ENCODE data around the gene RAB8B.

The RAB8B gene

DNA sequence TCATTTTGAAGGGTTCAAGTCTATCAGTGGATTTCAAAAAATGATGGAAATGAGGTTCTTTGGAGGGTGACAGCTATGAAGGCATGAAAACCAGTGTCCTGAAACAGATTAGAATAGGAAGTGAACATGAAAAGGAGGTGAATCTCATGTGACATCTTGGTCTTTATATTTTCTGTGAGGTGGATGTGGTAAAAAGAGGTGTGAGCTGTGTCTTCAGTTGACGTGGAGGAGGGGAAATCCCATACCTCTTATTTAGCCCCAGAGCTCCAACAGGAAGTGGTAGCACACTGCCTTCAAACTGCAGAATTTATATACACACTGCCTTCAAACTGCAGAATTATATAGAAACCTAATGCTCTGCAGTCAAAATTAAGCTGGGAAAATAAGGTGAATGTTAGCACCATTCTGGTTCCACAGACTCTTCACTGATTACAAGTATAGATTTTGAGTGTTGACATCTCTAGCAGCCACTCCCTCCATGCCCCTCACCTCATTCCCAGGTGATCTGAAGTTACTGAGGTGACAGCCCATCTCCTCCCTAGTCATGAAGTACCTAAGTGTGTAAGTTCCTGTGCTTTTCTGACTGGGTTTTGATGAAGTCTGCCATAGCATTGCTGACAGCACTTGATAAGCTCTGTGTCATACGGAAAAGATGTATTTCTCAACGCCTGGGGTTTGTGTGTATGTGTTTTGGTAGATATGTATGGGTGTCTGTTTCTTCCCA, 2.7 kb downstream of the RAB8B start:
- Histone ChIP-seq H3K27ac (no peak overlapping the region), H3K4me3 (ENCODE audit: low read depth, low read length) (no peak overlapping the region), H3K36me3 (no peaks in the 10 kb centered on the region), H3K27me3 (ENCODE audit: insufficient read depth, low read depth, severe bottlenecking) (no peaks in the 10 kb centered on the region), H3K9me3 (ENCODE audit: severe bottlenecking) (no peaks in the 10 kb centered on the region)
- DNase-seq: no peak
- TF ChIP-seq, protein P1, sequence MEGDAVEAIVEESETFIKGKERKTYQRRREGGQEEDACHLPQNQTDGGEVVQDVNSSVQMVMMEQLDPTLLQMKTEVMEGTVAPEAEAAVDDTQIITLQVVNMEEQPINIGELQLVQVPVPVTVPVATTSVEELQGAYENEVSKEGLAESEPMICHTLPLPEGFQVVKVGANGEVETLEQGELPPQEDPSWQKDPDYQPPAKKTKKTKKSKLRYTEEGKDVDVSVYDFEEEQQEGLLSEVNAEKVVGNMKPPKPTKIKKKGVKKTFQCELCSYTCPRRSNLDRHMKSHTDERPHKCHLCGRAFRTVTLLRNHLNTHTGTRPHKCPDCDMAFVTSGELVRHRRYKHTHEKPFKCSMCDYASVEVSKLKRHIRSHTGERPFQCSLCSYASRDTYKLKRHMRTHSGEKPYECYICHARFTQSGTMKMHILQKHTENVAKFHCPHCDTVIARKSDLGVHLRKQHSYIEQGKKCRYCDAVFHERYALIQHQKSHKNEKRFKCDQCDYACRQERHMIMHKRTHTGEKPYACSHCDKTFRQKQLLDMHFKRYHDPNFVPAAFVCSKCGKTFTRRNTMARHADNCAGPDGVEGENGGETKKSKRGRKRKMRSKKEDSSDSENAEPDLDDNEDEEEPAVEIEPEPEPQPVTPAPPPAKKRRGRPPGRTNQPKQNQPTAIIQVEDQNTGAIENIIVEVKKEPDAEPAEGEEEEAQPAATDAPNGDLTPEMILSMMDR (IDR thresholded peaks at IDR 0.05; ENCODE audit: low read depth, low read length): no peak

DNA sequence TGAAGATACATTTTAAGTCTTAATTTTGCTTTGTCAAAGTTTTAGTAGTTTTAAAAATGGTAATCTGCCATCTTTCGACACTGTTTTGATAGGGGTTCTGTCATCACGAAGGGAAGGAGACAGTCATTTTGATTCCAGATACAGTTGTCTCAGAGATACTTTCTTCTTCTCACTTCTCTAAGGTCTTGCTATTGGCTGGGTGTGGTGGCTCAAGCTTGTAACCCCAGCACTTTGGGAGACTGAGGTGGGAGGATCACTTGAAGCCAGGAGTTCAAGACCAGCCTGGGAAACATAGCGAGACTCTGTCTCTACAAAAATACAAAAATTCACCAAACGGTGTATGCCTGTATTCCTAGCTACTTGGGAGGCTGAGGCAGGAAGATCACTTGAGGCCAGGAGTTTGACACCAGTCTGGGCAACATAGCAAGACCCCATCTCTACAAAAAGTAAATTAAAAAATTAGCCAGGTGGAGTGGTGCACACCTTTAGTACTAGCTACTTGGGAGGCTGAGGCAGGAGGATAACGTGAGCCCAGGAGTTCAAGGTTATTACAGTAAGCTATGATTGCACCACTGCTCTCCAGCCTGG, 3.3 kb downstream of the RAB8B start:
- TF ChIP-seq, protein P1 (IDR thresholded peaks at IDR 0.05; ENCODE audit: low read depth, low read length): no peak
- H3K27ac ChIP-seq: no peak overlapping the region
- no peak for DNase-seq
- H3K4me3 ChIP-seq (ENCODE audit: low read depth, low read length): no peak overlapping the region
- H3K9me3 ChIP-seq (ENCODE audit: severe bottlenecking): no peaks in the 10 kb centered on the region
- no peaks in the 10 kb centered on the region for H3K36me3 ChIP-seq
- H3K27me3 ChIP-seq (ENCODE audit: insufficient read depth, low read depth, severe bottlenecking): no peaks in the 10 kb centered on the region

DNA sequence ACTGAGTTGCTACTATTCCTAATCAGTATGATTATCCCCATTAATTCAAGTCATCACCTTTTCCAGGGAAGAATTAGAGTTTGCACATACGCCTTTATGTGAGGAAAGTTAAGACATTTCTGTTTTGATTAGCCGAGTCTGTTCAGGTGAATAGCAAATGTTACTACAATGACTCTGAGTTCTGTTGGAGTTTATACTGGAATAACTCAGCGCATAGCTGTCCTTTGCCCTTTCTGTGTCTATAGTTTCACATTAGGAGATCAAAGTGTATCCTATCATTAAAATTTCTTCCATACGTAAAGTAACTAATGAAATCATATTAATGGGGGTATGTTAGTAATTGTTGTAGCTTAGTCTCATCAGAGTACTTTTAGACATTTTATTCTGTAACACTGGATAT, 4.9 kb downstream of the RAB8B start:
- Histone ChIP-seq H3K9me3 (ENCODE audit: severe bottlenecking) (no peaks in the 10 kb centered on the region), H3K27me3 (ENCODE audit: insufficient read depth, low read depth, severe bottlenecking) (no peaks in the 10 kb centered on the region), H3K27ac (no peak overlapping the region), H3K36me3 (no peaks in the 10 kb centered on the region), H3K4me3 (ENCODE audit: low read depth, low read length) (no peak overlapping the region)
- no peak for DNase-seq
- TF ChIP-seq, protein P1 (IDR thresholded peaks at IDR 0.05; ENCODE audit: low read depth, low read length): no peak

DNA sequence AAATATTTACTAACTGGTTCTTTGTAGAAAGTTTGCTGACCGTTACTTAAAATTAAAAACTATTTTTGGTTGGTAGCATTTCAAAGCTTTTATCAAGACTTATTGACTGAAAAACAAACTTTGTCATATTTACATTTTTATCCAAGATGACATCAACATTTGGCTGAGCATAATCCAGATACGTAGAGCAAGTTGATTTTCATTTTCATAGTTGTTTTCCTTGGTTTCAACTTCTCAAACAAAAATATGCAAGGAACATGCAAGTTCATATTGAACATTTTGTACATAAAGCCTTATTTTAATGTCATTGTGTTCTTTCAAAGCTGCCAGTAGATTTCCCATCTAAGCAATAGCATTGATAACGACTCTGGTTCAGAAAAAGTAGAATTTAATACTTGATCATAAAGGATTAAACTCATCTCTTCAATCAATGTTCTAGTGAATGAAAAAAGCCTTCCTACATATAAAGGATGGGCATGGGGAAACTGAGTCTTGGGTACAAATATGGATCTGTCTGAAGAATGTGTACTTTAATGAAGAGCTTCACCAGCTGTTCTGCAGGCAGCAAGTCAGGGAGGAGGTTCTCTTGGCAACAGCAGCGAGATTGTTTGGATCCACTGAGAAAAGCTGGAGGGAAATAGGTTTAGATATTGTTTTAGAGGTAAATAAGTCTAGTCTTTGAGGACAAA, 5.6 kb downstream of the RAB8B start:
- DNase-seq: no peak
- Histone ChIP-seq H3K9me3 (ENCODE audit: severe bottlenecking) (no peaks in the 10 kb centered on the region), H3K27ac (no peak overlapping the region), H3K27me3 (ENCODE audit: insufficient read depth, low read depth, severe bottlenecking) (no peaks in the 10 kb centered on the region), H3K4me3 (ENCODE audit: low read depth, low read length) (no peak overlapping the region), H3K36me3 (no peaks in the 10 kb centered on the region; the same call in 1 of the 2 replicates)
- TF ChIP-seq, protein P1 (IDR thresholded peaks at IDR 0.05; ENCODE audit: low read depth, low read length): no peak

DNA sequence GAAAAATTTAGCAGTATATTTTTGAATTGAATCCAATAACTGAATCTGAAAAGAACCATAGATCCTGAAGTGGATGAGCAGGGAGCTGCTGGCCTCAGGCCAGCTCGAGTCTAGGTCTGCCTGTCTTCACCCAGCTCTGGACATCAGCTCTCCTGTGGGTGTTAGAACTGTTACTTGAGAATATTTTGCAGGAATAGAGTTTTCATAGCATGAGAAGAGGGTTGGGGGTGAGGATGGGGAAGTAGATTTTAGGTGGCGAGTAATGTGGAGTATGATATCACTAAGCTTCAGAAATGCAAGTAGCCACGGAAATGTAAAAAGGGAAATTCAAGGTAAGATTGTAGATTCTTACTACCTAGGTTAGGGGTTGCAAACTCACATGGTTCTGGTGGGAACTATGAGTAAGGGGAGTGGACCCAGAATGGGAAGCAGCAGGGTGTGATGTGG, 6.2 kb downstream of the RAB8B start:
- Histone ChIP-seq H3K27me3 (ENCODE audit: insufficient read depth, low read depth, severe bottlenecking) (no peaks in the 10 kb centered on the region), H3K36me3 (no peaks in the 10 kb centered on the region; the same call in 1 of the 2 replicates), H3K9me3 (ENCODE audit: severe bottlenecking) (no peaks in the 10 kb centered on the region), H3K27ac (no peak overlapping the region), H3K4me3 (ENCODE audit: low read depth, low read length) (no peak overlapping the region)
- TF ChIP-seq, protein P1 (IDR thresholded peaks at IDR 0.05; ENCODE audit: low read depth, low read length): no peak
- DNase-seq: no peak

All from WERI-Rb-1 (cell line).